Spinal cord (tissue), 10 donors: ENCODE measurements around the gene ZNF620. TPM values are rescaled to one million over a fixed set of nuclear protein-coding genes. Genes with fewer than 3 reads are reported as not detected.
"Not testable (repeated sequence)": the region's sequence is repeated elsewhere in the genome, so short reads cannot be mapped to it uniquely, and the experiment has no call there.

Source experiments
- DNase-seq, 6 donors: peaks; one replicate each; pipeline versions ENCODE4 v3.0.0 to v3.0.0-alpha.2; 2013 to 2015; ENCODE audit warnings: low spot score in 6 of 6, low read depth in 4 of 6
- H3K27ac ChIP-seq: one replicate; pipeline ENCODE4 v1.5.1; 2013; ENCODE audit warnings: low read depth, low read length, control low read depth
- H3K27me3 ChIP-seq: one replicate; pipeline ENCODE4 v1.6.1; 2013; ENCODE audit warnings: low read length; ENCODE audit not compliant: control insufficient read depth, insufficient read depth
- H3K36me3 ChIP-seq: one replicate; pipeline ENCODE4 v1.6.1; 2013; ENCODE audit warnings: low read length; ENCODE audit not compliant: control insufficient read depth, insufficient read depth
- H3K4me1 ChIP-seq: one replicate; pipeline ENCODE4 v1.6.1; 2013; ENCODE audit warnings: low read length; ENCODE audit not compliant: control insufficient read depth, insufficient read depth
- H3K4me3 ChIP-seq: one replicate; pipeline ENCODE4 v1.5.1; 2013; ENCODE audit warnings: low read depth, low read length, control low read depth
- H3K9me3 ChIP-seq: one replicate; pipeline ENCODE4 v1.6.1; 2013; ENCODE audit warnings: low read length; ENCODE audit not compliant: control insufficient read depth, insufficient read depth
- WGBS: methylation state at CpG from one replicate; pipeline ENCODE4 v1.1.5; 2013; ENCODE audit warnings: missing lambda C conversion rate; ENCODE audit not compliant: insufficient coverage; 5-methylcytosine and 5-hydroxymethylcytosine counted together
- long read RNA-seq, 4 donors: transcript quantifications; one replicate each; lab custom pipeline, GENCODE V29; 2026
- polyA plus RNA-seq, 2 donors: library from polyadenylated mRNA; unstranded; fragments of 120-200 nt; gene quantifications; one replicate each; pipeline ENCODE4 v1.2.1, GENCODE V29; 2013; ENCODE audit not compliant: insufficient read length in 2 of 2
- total RNA-seq, 2 donors: library from RNA; depleted of rRNA in 1 of 2; stranded (reverse); fragments of 120-200 nt in 1 of 2; fragments of >200 nt in 1 of 2; gene quantifications; one replicate each; pipeline versions ENCODE4 v1.2.3 to v1.2.4, GENCODE V29; 2013 to 2014
- donor health status: healthy.

Gene ZNF620
- total RNA-seq (10 to 100 TPM in 1 of 2 donors, 1 to 10 TPM in 1; 7.9 to 10.5 TPM), polyA plus RNA-seq (1 to 10 TPM; 8.0 to 9.4 TPM)
- long read RNA-seq, donor 1, partial matches to known transcripts: 0 of 3 reads
- long read RNA-seq, donor 1, other reads (novel, unspliced or antisense): 0 of 3 reads
- long read RNA-seq, donor 2: 0 reads
- long read RNA-seq, donor 3, partial matches to known transcripts: 0 of 1 reads
- long read RNA-seq, donor 3, other reads (novel, unspliced or antisense): 0 of 1 reads
- long read RNA-seq, donor 4, partial matches to known transcripts: 0 of 2 reads
- long read RNA-seq, donor 4, other reads (novel, unspliced or antisense): 0 of 2 reads

DNA sequence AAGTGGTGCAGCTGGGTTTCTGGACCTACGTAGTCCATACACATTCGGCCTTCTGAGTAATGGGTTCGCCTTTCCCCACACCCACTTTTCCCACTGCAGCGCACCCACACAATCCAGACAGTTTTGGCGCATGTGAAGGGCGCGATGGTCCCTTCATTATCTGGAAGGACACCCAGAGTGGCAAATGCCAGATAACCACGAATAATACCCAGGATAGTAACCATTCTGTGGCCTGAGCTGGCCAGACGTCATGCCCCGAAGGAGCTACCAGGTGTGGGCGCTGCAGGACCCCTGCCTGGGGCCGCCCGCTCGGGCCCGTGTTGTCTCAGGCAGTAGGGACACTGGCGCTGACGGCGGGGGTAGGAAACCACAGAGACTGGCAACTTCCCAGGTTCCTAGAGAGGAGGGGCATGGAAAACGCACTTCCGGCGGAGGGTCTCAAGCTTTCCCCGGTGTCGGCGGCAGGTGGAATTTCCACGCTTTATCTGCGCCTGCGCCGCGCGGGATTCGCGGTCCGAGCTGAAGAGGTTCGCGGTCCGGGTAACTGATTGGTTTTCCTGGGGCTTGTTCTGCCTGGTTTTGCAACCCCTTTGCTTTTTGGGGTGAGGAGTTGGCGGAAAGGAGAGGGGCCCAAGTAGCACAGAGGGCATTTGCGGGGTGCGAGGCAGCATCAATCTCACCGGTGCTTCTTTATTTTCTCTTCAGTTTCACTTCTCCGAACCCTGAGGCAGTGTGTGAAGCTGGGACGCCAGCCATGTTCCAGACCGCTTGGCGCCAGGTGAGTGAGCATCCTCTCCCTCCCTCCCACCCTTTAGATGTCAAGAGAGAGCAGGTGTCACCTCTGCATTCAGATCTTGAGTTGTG lies at the start of gene ZNF620:
Gene ZNF620 (plus strand): TSS at position 441 of the 864 bp plus-strand sequence. CDS start 314 bp downstream, at position 755.
- peaks cover 15% of the 10 kb centered on the region for H3K36me3 ChIP-seq
- H3K4me1 ChIP-seq: peaks cover 8% of the 10 kb centered on the region
- peak; percentile 74 to 99 (median 86) for DNase-seq
- H3K9me3 ChIP-seq: no peaks in the 10 kb centered on the region
- H3K27me3 ChIP-seq: no peaks in the 10 kb centered on the region
- peak within 1 kb of the TSS; percentile 82 for H3K27ac ChIP-seq
- 7% methylated on average over 35 of the region's 44 CpGs for WGBS
- peak within 1 kb of the TSS; percentile 83 for H3K4me3 ChIP-seq

DNA sequence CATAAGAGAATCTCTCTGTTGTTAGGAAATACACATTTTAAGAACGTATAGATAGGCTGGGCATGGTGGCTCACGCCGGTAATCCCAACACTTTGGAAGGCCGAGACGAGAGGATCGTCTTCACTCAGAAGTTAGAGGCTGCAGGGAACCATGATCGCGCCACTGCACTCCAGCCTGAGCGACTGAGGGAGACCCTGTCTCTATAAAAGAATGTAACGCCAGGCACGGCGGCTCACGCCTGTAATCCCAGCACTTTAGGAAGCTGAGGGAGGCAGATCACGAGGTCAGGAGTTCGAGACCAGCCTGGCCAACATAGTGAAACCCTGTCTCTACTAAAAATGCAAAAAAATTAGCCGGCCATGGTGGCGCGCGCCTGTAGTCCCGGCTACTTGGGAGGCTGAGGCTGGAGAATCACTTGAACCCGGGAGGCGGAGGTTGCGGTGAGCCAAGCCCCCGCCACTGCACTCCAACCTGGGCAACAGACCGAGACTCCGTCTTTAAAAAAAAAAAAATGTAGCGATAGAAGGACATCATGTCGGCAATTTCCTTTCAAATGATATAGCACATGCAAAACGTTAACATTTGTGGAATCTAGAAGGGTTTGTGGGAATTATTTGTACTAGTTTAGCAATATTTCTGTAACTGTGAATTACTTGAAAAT lies 49.4 kb upstream of the ZNF620 start:
- H3K4me1 ChIP-seq: peaks cover 13% of the 10 kb centered on the region
- H3K27ac ChIP-seq: peak overlapping the region; percentile 91
- WGBS: 62% methylated on average over 21 of the region's 29 CpGs
- no peaks in the 10 kb centered on the region for H3K9me3 ChIP-seq
- peaks cover 25% of the 10 kb centered on the region for H3K36me3 ChIP-seq
- H3K27me3 ChIP-seq: no peaks in the 10 kb centered on the region
- H3K4me3 ChIP-seq: peak overlapping the region; percentile 78
- no peak for DNase-seq

DNA sequence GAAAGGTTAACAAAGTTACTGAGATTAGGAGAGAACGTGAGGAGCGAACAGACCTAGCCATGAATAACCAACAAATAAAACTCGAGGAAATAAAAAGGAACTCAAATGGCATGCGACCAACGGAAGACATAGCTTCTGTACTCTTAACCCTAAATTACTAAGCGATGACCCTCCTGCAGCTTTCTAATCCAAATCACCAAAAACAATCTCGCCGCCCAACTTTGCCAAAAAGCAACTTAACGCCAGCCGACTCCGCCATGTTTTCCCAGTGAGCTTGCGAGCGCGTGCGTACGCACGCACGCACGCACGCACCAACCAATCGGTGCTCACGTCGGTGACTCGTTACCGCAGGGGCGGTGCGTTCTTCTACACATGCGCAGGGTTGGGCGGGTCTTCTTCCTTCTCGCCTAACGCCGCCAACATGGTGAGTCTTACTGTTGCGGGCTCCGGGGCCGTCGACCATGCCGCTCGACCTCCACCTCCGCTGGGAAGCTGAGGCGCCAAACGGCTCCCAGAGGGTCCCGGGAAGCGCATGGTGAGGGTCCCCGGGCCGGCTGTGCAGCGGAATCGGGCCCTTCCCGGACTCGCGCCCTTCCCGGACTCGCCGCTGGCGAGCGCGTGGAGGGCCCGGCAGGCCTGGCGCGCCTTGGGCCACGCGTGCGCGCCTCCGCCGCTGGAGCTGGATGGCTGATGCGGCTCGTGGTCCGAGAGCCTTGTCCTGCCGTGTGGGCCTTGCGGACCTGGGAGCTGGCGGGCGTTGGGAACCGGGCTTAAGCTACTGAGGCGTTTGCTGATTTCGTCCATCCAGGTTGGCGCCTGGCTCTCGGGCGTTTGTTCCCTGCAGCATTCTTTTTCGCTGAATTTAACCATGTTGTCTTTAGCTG lies 48.7 kb upstream of the ZNF620 start, which contains the start of gene RPL14:
Gene RPL14 (plus strand): TSS at position 400 of the 884 bp plus-strand sequence. CDS start 133 bp downstream, at position 533.
- Histone ChIP-seq H3K36me3 (peaks cover 28% of the 10 kb centered on the region), H3K27ac (peak within 1 kb of the TSS; percentile 91), H3K4me3 (peak within 1 kb of the TSS; percentile 78), H3K27me3 (no peaks in the 10 kb centered on the region), H3K9me3 (no peaks in the 10 kb centered on the region), H3K4me1 (peaks cover 13% of the 10 kb centered on the region)
- WGBS: under 1% methylated on average over 73 of the region's 79 CpGs
- peak; percentile 85 to 99 (median 94) for DNase-seq

DNA sequence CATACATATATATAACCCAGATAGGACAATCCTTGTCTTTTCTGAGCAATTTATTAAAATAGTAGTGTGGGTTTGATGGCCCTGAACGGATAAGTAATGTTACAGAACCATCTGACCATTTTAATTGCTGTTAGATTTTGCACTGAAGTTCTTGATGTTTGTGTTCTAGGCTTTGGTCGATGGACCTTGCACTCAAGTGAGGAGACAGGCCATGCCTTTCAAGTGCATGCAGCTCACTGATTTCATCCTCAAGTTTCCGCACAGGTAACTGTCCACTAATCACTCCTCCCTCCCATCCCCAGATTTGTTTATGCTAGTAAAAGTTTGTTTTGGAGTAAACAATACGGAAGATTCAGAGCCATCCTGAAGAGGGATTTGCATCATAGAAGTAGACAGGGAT lies 47.4 kb upstream of the ZNF620 start:
- WGBS: no CpG with 5 or more reads among the region's 4 CpGs
- no peak for DNase-seq
- Histone ChIP-seq H3K27me3 (no peaks in the 10 kb centered on the region), H3K4me3 (no peak overlapping the region), H3K27ac (no peak overlapping the region), H3K9me3 (no peaks in the 10 kb centered on the region), H3K36me3 (peaks cover 40% of the 10 kb centered on the region), H3K4me1 (peaks cover 13% of the 10 kb centered on the region)

DNA sequence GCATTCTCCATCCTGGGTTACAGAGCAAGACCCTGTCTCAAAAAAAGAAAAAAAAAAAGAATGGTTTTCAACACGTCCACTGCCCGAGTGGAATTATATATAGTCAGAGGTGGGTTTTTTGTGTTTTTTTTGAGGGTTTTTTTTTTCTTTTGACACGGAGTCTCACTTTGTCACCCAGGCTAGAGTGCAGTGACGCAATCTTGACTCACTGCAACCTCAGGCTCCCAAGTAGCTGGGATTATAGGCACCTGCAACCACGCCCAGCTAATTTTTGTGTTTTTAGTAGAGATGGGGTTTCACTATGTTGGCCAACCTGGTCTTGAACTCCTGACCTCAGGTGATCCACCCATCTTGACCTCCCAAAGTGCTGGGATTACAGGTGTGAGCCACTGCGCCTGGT lies 45.4 kb upstream of the ZNF620 start:
- H3K27me3 ChIP-seq, H3K4me3 ChIP-seq, H3K9me3 ChIP-seq, H3K27ac ChIP-seq, DNase-seq, H3K4me1 ChIP-seq: not testable (repeated sequence)
- WGBS: 92% methylated on average over 4 of the region's 6 CpGs
- peaks cover 47% of the 10 kb centered on the region for H3K36me3 ChIP-seq

DNA sequence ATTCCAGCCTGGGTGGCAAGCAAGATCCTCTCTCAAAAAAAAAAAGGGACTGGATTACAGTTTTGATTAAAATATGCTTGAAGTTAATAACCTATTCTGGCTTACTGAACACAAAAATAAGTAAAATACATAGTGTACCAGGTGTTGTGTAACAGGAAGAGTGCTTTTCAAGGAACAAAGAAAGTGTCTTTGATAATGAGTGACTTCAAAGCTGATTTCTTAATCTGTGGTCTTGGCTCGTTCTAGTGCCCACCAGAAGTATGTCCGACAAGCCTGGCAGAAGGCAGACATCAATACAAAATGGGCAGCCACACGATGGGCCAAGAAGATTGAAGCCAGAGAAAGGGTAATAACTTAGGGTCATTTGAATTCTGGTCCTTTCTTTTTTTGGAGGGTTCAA lies 44.7 kb upstream of the ZNF620 start:
- H3K27ac ChIP-seq: no peak overlapping the region
- no peaks in the 10 kb centered on the region for H3K27me3 ChIP-seq
- WGBS: 88% methylated on average over 3 of the region's 3 CpGs
- H3K4me1 ChIP-seq: peaks cover 9% of the 10 kb centered on the region
- no peak for DNase-seq
- H3K36me3 ChIP-seq: peaks cover 51% of the 10 kb centered on the region
- H3K9me3 ChIP-seq: no peaks in the 10 kb centered on the region
- no peak overlapping the region for H3K4me3 ChIP-seq

DNA sequence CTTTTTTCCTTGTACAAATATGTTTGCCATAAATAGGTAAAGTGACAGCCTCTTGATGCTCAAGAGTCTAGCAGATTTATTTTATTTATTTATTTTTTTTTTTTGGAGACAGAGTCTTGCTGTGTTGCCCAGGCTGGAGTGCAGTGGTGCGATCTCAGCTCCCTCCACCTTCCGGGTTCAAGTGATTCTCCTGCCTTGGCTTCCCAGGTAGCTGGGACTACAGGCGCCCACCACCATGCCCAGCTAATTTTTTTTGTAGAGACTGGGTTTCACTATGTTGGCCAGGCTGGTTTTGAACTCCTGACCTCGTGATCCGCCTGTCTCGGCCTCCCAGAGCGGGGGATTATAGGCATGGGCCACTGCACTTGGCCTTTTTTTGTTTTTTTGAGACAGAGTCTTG lies 43.0 kb upstream of the ZNF620 start:
- not testable (repeated sequence) for H3K27ac ChIP-seq, H3K4me1 ChIP-seq, DNase-seq, H3K9me3 ChIP-seq, H3K4me3 ChIP-seq, H3K27me3 ChIP-seq
- WGBS: 94% methylated on average over 7 of the region's 7 CpGs
- peaks cover 53% of the 10 kb centered on the region for H3K36me3 ChIP-seq

DNA sequence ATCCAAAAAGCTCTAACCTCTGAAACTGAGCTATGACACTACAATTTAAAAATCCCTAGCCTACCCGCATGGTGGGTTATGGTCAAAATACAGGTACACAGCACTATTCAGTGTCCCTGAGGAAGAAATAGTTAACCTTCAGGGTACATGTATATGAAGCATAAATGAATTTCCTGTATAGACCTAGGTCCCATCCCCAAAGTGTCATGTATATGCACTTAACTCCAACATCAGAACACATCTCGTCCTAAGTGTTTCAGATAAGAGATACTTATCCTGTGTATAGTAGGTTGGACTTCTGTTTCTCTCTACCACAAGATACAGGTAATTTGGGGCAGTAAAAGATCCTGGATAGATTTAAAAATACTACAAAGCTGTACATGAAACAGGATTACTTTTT lies 42.3 kb upstream of the ZNF620 start:
- WGBS: no CpG with 5 or more reads among the region's 2 CpGs
- H3K9me3 ChIP-seq: no peaks in the 10 kb centered on the region
- H3K27ac ChIP-seq: no peak overlapping the region
- H3K27me3 ChIP-seq: no peaks in the 10 kb centered on the region
- DNase-seq: no peak
- peaks cover 4% of the 10 kb centered on the region for H3K4me1 ChIP-seq
- no peak overlapping the region for H3K4me3 ChIP-seq
- H3K36me3 ChIP-seq: peaks cover 51% of the 10 kb centered on the region
